PC-3 (cell line): ENCODE results near the gene P3R3URF. TPM values are rescaled to one million over a fixed set of nuclear protein-coding genes. Genes with fewer than 3 reads are reported as not detected.

Experiments used
- ATAC-seq: fragments of 200-7000 bp; cut with Tn5 transposase; 2 replicates; pipeline ENCODE4 v1.9.1; 2020; ENCODE audit warnings: mild to moderate bottlenecking, moderate library complexity
- BruUV-seq: library from RNA; stranded (reverse); fragments of 400-500 nt; replicated peaks from 2 replicates; lab custom pipeline; 2021; lab: Mats Ljungman, UMichigan
- CTCF ChIA-PET: fragments of 300-600 bp; sonication (Branson Sonifier 250); formaldehyde crosslinking; loops from one replicate; lab custom pipeline; 2022; ENCODE audit warnings: antibody characterized with exemption; lab: Charles Lee
- POLR2A ChIA-PET: fragments of 300-600 bp; sonication (Branson Sonifier 250); formaldehyde crosslinking; loops from one replicate; lab custom pipeline; 2022; ENCODE audit warnings: antibody characterized with exemption; ENCODE audit not compliant: unreplicated experiment; lab: Charles Lee
- DNase-seq: peaks from one replicate; pipeline ENCODE4 v3.0.0-alpha.2; 2015
- H2AFZ ChIP-seq: fragments of 300-600 bp; sonication (generic); 2 replicates; pipeline ENCODE4 v1.6.0; 2016; ENCODE audit warnings: antibody characterized with exemption, low read length
- H3F3A ChIP-seq: fragments of 300-600 bp; sonication (generic); one replicate; pipeline ENCODE4 v1.6.0; 2017; ENCODE audit warnings: antibody characterized with exemption, low read length, control low read depth, mild to moderate bottlenecking; ENCODE audit not compliant: unreplicated experiment
- H3K27ac ChIP-seq: fragments of 300-600 bp; sonication (generic); 2 replicates; pipeline ENCODE4 v1.5.1; 2016; ENCODE audit warnings: mild to moderate bottlenecking, low read length
- H3K27me3 ChIP-seq: fragments of 300-600 bp; sonication (generic); 2 replicates; pipeline ENCODE4 v1.6.1; 2016; ENCODE audit warnings: low read length, mixed read lengths
- H3K36me3 ChIP-seq: fragments of 300-600 bp; sonication (generic); 2 replicates; pipeline ENCODE4 v1.6.1; 2016; ENCODE audit warnings: low read depth, mixed run types, low read length, mixed read lengths
- H3K4me1 ChIP-seq: fragments of 300-600 bp; sonication (generic); 2 replicates; pipeline ENCODE4 v1.5.1; 2016; ENCODE audit warnings: low read length; ENCODE audit not compliant: insufficient read depth
- H3K4me2 ChIP-seq: fragments of 300-600 bp; sonication (generic); 2 replicates; pipeline ENCODE4 v1.6.0; 2016; ENCODE audit warnings: low read length
- H3K4me3 ChIP-seq: fragments of 300-600 bp; sonication (generic); 2 replicates; pipeline ENCODE4 v1.5.1; 2016; ENCODE audit warnings: mild to moderate bottlenecking, low read length, mixed read lengths
- H3K79me2 ChIP-seq: fragments of 300-600 bp; sonication (generic); 2 replicates; pipeline ENCODE4 v1.6.1; 2017; ENCODE audit warnings: low read length, mixed read lengths
- H3K9ac ChIP-seq: fragments of 300-600 bp; sonication (generic); 2 replicates; pipeline ENCODE4 v1.6.0; 2016; ENCODE audit warnings: mild to moderate bottlenecking, low read length
- H3K9me2 ChIP-seq: fragments of 300-600 bp; sonication (generic); replicated peaks from 2 replicates; pipeline ENCODE4 v1.6.1; 2016; ENCODE audit warnings: mixed run types, low read length, mixed read lengths
- H3K9me3 ChIP-seq: fragments of 300-600 bp; sonication (generic); 2 replicates; pipeline ENCODE4 v1.6.1; 2016; ENCODE audit warnings: low read length, mixed read lengths
- H4K20me1 ChIP-seq: fragments of 300-600 bp; sonication (generic); 2 replicates; pipeline ENCODE4 v1.6.1; 2016; ENCODE audit warnings: low read length, mixed read lengths
- EZH2 ChIP-seq: fragments of 300-600 bp; sonication (generic); IDR thresholded peaks from one replicate; pipeline ENCODE4 v1.6.1; 2017; ENCODE audit warnings: antibody characterized with exemption, mild to moderate bottlenecking, low read length; ENCODE audit not compliant: unreplicated experiment
- EZH2phosphoT487 ChIP-seq: fragments of 300-600 bp; sonication (generic); IDR thresholded peaks from 2 replicates; pipeline ENCODE4 v1.6.1; 2018; ENCODE audit warnings: mild to moderate bottlenecking, antibody characterized with exemption, low read length, borderline replicate concordance
- intact Hi-C: fragments of 100-400 bp; cut with micrococcal nuclease; formaldehyde crosslinking; loops from 2 replicates; pipeline ENCODE4 v1.9.0; 2023
- total RNA-seq: library from RNA; depleted of rRNA; stranded (reverse); fragments of >200 nt; gene quantifications from 2 replicates; pipeline ENCODE4 v1.2.3, GENCODE V29; 2014
- TF ChIP-seq, protein P1 (sequence below): fragments of 300-600 bp; sonication (generic); conservative IDR thresholded peaks from 2 replicates; pipeline ENCODE4 v1.5.1; 2017; ENCODE audit warnings: antibody characterized with exemption, low read depth, mild to moderate bottlenecking, low read length

Gene P3R3URF
- total RNA-seq, 1 experiment from 2014 or later, result not detected

DNA sequence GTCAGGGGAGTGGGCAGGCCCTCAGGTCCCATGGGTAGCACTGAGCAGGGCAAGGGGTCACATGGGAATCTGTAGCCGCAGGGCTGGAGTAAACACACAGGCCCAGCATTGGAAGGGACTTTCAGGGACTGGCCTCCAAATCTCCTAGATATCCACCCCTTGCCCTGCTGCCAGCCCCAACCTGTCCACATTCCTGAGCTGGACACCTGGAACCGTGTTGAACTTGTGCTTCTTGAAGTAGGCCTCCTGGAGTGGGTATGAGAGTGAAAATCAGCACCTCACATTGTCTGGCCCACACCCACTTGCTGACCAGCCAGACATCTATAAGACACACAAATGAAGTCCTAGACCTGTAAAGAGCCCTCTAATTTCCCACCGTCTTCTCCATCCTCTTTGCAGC, 14.3 kb upstream of the P3R3URF start:
- Histone ChIP-seq H3K79me2 (0 out of 2 replicates have a peak, but pooled peaks cover under 1% of the 10 kb centered on the region), H3K4me1 (peaks cover 14% of the 10 kb centered on the region), H3K4me3 (no peak overlapping the region), H3K27ac (no peak overlapping the region), H3K4me2 (no peak overlapping the region), H3F3A (no peaks in the 10 kb centered on the region), H3K27me3 (no peaks in the 10 kb centered on the region), H3K9me2 (no peaks in the 10 kb centered on the region), H2AFZ (no peak overlapping the region), H3K9ac (no peak overlapping the region), H3K36me3 (peaks cover 37% of the 10 kb centered on the region), H3K9me3 (no peaks in the 10 kb centered on the region), H4K20me1 (no peaks in the 10 kb centered on the region)
- no TSS peak for BruUV-seq
- CTCF ChIA-PET, result no interaction called here
- no peak for TF ChIP-seq EZH2
- TF ChIP-seq, protein P1, sequence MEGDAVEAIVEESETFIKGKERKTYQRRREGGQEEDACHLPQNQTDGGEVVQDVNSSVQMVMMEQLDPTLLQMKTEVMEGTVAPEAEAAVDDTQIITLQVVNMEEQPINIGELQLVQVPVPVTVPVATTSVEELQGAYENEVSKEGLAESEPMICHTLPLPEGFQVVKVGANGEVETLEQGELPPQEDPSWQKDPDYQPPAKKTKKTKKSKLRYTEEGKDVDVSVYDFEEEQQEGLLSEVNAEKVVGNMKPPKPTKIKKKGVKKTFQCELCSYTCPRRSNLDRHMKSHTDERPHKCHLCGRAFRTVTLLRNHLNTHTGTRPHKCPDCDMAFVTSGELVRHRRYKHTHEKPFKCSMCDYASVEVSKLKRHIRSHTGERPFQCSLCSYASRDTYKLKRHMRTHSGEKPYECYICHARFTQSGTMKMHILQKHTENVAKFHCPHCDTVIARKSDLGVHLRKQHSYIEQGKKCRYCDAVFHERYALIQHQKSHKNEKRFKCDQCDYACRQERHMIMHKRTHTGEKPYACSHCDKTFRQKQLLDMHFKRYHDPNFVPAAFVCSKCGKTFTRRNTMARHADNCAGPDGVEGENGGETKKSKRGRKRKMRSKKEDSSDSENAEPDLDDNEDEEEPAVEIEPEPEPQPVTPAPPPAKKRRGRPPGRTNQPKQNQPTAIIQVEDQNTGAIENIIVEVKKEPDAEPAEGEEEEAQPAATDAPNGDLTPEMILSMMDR, result no peak
- no peak for TF ChIP-seq EZH2phosphoT487
- intact Hi-C loops, result no loop called here
- DNase-seq, result no peak
- POLR2A ChIA-PET, result no interaction called here
- ATAC-seq, result no peak

DNA sequence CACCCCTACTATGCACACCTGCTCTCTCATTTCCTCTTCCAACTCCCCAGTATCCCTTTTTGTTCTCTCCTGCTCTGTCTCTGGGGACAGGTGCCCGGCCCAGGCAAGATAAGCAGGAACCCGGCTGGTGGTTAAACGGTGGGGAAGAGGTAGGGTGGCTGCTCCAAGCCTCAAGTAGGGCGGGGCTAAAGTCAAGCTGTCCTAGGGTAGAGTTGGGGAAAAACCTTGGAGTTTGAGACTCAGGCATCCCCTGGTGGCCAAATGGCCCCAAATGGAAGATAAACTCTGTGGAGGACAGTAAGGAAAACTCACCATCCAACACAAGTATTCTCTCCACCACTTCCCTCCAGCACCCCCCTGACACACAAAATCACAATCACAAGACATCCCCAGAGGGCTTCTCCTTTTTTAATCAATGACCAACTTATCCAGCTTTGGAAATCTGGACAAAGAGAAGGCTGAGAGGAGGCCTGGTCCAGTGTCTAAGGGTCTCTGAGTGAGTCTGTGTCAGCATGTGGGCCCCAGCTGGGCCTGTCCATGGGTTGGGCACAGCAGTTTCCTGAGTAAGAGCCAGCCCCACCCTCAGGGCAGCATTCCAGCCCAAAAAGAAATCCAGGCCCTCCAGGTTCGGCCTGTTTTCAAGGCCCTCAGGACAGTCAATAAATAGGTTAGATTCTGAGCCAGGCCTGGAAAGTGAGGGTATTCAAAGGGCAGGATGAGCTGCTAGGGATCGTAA, 12.2 kb upstream of the P3R3URF start:
- TF ChIP-seq EZH2, result no peak
- TF ChIP-seq, protein P1, result peak; percentile 38
- peaks cover 14% of the 10 kb centered on the region for H3F3A ChIP-seq
- H3K27me3 ChIP-seq, result no peaks in the 10 kb centered on the region
- H3K27ac ChIP-seq, result peak overlapping the region; percentile 16
- peak; percentile 45 for DNase-seq
- peak; percentile 33; the same call in 1 of the 2 replicates for ATAC-seq
- no TSS peak for BruUV-seq
- H3K36me3 ChIP-seq, result peaks cover 44% of the 10 kb centered on the region
- H2AFZ ChIP-seq, result no peak overlapping the region
- H3K9me3 ChIP-seq, result no peaks in the 10 kb centered on the region
- peaks cover 35% of the 10 kb centered on the region for H3K4me1 ChIP-seq
- no peaks in the 10 kb centered on the region for H4K20me1 ChIP-seq
- no peaks in the 10 kb centered on the region for H3K9me2 ChIP-seq
- H3K4me3 ChIP-seq, result no peak overlapping the region
- CTCF ChIA-PET, result no interaction called here
- no peak overlapping the region for H3K4me2 ChIP-seq
- POLR2A ChIA-PET, result interaction anchor here (0.5 kb wide), 1 partner anchor 47 kb away, joined by 12 read pairs; no protein-coding TSS in a partner anchor
- intact Hi-C loops, result no loop called here
- H3K9ac ChIP-seq, result no peak overlapping the region
- peaks cover 10% of the 10 kb centered on the region for H3K79me2 ChIP-seq

DNA sequence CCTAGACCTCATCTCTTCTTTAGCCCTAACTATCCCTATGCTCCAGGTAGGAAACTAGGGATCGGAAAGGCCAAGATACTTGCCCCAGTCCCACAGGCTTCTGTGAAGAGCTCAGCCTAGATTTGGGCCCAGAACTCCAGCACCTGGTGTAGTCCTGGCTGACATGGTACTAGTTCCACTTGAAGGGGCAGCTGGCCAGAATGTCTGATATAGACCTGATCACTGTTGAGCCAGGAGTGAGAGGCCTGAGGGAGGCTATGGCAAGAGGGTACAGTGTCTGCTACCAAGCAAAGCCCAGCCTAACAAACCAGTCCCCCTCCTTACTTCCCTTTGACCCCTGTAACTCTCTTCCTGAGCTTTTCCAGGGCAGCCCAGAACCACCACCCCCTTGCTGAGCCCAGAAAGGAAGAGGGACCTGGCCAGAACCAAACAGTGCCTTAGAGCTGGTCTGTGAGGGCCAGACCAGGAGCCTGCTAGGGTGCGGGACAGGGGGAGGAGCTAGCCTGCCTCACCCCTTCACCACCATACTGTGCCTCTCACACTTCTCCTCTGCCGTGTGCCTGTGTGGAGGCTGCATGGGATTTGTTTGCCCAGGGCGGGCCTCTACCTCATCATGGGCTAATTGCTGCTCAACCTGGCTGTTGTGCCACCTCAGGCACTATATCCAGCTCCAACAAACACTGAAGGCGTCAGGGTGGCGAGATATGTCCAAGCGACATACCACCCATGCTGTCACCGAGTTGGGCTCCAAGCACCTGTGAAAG, 11.0 kb upstream of the P3R3URF start:
- H3K4me2 ChIP-seq, result no peak overlapping the region
- no peak overlapping the region for H2AFZ ChIP-seq
- no peaks in the 10 kb centered on the region for H3K27me3 ChIP-seq
- peaks cover 10% of the 10 kb centered on the region for H3K79me2 ChIP-seq
- ATAC-seq, result no peak
- H3K9me2 ChIP-seq, result no peaks in the 10 kb centered on the region
- ChIA-PET POLR2A (no interaction called here), CTCF (no interaction called here)
- no peak for DNase-seq
- peaks cover 44% of the 10 kb centered on the region for H3K4me1 ChIP-seq
- no peak overlapping the region for H3K9ac ChIP-seq
- H3K9me3 ChIP-seq, result no peaks in the 10 kb centered on the region
- H3K27ac ChIP-seq, result no peak overlapping the region
- intact Hi-C loops, result no loop called here
- no TSS peak for BruUV-seq
- H4K20me1 ChIP-seq, result no peaks in the 10 kb centered on the region
- TF ChIP-seq EZH2phosphoT487, result no peak
- TF ChIP-seq, protein P1, result no peak
- TF ChIP-seq EZH2, result no peak
- H3F3A ChIP-seq, result peaks cover 21% of the 10 kb centered on the region
- peaks cover 41% of the 10 kb centered on the region for H3K36me3 ChIP-seq
- H3K4me3 ChIP-seq, result no peak overlapping the region
